GM21717 (cell line): ENCODE results near the gene ZNF445.
"Not testable (repeated sequence)": the region's sequence is repeated elsewhere in the genome, so short reads cannot be mapped to it uniquely, and the experiment has no call there.

Experiments
- ATAC-seq: cut with Tn5 transposase; IDR thresholded peaks from one replicate; pipeline ENCODE4 v1.9.1; 2021; ENCODE audit warnings: mild to moderate bottlenecking, moderate library complexity; ENCODE audit not compliant: unreplicated experiment

ZNF445 gene

DNA sequence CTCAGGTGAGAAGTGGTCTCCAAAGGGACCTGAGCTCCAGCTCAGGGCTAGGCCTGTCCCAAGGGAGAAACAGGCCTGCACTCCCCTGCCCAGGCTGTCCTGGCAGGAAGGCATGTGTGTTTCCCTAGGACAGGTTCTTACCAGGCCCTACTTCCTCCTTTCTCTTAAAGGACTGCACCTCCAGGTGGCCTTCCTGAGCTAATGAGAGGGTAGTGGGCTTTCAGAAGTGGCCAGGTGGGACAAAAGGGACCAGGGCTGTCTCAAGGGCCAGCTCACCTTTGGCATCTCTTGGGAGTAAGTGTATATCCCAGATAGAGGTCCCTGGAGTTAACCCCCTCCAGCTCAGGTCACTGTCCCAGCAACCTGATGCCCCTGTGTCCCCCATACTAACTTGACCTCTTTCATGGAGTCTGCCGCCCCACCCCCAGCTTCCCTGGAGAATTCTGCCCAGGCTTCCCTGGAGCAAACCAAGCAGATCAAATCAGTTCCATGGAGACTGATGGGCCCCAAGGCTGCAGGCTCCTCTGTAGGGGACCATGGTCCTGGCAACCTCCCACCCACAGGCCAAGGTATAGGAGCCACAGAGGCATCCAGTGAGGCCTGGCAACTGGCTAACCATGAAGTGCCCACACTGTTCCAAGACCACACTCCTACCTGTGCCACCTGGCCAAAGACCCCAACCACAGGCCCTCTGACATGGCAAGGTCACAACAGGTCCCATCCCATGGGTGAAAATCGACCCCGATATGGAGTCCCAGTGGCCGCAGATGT lies 67.6 kb downstream of the ZNF445 start:
- ATAC-seq = no peak

GRCh38 chr3:44402548-44402947 lies 74.9 kb downstream of the ZNF445 start:
- ATAC-seq = no peak

DNA sequence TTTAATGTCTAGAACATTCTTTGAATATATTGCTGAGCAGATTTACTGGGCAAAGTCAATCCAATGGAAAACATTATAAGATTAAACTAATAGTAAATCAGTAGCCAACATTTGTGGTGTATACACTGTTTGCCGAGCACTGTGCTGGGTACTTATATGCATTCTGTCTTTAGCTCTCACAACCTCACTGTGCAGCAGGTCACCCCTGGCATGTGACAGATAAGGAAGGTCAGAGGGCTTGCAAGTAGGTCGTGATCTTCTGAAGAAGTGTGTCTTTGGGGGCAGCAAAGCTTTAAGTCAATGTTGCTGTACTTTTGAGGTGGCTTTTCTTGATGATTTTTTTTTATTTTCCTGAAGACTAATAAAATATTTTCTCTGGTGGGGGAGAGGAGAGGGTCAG lies 76.7 kb downstream of the ZNF445 start:
- ATAC-seq = no peak

GRCh38 chr3:44398853-44399252 lies 78.6 kb downstream of the ZNF445 start:
- ATAC-seq = no peak

GRCh38 chr3:44398271-44398670 lies 79.2 kb downstream of the ZNF445 start:
- not testable (repeated sequence) for ATAC-seq

DNA sequence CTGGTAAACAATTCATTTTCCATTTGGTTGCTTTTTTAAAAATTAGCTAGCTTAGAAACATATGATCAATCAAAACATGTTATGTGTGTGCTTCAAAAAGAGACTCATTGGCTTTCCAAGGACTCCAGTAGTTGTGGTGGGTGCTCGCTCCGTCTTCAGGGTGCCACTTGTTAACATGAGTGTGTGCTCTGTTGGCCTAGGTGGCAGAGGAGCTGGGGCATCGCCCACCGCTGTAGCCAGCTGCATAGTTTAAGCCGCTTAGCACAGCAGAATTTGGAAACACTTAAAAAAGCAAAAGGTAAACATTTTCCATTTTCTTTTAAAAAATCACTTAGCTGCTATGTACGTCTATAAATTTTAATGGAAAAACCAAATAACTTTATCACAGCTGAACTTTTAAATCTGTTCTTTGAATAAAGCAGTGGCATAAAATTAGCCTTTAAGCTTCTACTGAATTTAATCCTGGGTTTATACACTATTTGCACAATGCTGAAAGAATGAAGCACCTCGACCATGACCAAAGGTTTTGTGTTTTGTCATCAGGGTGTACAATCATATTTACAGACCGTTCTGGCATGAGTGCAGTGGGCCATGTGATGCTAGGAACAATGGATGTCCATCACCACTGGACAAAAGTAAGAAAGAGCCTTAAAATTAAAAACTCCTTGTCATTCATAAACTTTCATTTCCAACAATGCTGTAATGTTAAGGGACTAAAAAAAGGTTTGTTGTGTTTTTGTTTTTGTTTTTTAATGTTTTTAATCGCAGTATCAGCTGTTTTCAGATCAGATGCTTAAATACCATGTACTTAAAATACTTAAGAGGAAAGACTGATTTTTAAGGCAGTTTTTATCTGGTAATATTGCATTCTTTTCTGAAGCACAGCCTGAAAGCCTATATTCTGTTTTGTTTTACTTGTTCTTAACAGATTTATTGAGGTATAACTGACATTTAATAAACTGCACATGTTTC lies 81.0 kb downstream of the ZNF445 start:
- ATAC-seq = no peak

DNA sequence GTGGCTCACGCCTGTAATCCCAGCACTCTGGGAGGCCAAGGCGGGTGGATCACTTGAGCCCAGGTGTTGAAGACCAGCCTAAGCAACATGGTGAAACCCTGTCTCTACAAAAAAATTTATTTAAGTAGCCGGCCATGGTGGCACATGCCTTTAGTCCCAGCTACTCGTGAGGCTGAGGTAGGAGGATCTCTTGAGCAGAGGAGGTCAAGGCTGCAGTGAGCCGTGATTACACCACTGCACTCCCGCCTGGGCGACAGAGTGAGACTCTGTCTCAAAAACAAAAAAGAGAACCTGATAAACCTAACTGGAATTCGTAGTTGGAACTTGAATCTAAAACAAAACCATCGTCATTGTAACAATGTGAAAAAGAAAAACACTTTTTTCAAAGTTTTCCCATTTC lies 81.8 kb downstream of the ZNF445 start:
- ATAC-seq = no peak

- ATAC-seq = no peak
Observed at GRCh38 chr3:44392489-44392888, 85.0 kb downstream of the ZNF445 start.

GRCh38 chr3:44387404-44387803 lies 90.1 kb downstream of the ZNF445 start:
- no peak for ATAC-seq
